CD4-positive, CD25-positive, alpha-beta regulatory T cell (primary cell): Measurements from ENCODE around the gene RCSD1. TPM values are rescaled to one million over a fixed set of nuclear protein-coding genes. Genes with fewer than 3 reads are reported as not detected.

Experiments
- ATAC-seq, 2 donors: fragments of 150-1000 bp; cut with Tn5 transposase; one replicate each; pipeline ENCODE4 v1.10.0; 2021; ENCODE audit warnings: low read depth in 2 of 2, moderate number of reproducible peaks in 2 of 2, moderate library complexity in 1 of 2
- DNase-seq, 3 donors: peaks; one replicate each; pipeline versions ENCODE4 v3.0.0 to v3.0.0-alpha.2; 2012 to 2022; ENCODE audit warnings: mixed read lengths in 1 of 3
- H3K27ac ChIP-seq: one replicate; pipeline ENCODE4 v1.7.0; 2013; ENCODE audit warnings: mild to moderate bottlenecking, low read length; ENCODE audit not compliant: insufficient read depth, poor library complexity, severe bottlenecking
- H3K27me3 ChIP-seq: one replicate; pipeline ENCODE4 v1.7.0; 2013; ENCODE audit warnings: low read length; ENCODE audit not compliant: control insufficient read depth, insufficient read depth
- H3K36me3 ChIP-seq: one replicate; pipeline ENCODE4 v1.7.0; 2013; ENCODE audit warnings: mild to moderate bottlenecking, low read length, moderate library complexity; ENCODE audit not compliant: control insufficient read depth, insufficient read depth
- H3K4me1 ChIP-seq: 2 replicates; pipeline ENCODE4 v1.7.0; 2013; ENCODE audit warnings: mild to moderate bottlenecking, low read length; ENCODE audit not compliant: insufficient read depth, control insufficient read depth, poor library complexity, severe bottlenecking
- H3K4me3 ChIP-seq: one replicate; pipeline ENCODE4 v1.7.0; 2013; ENCODE audit warnings: low read depth, mild to moderate bottlenecking, low read length, moderate library complexity
- H3K9me3 ChIP-seq, 2 experiments: 1 replicate in 1 of 2; 2 replicates in 1 of 2; pipeline ENCODE4 v1.7.0; 2013; ENCODE audit warnings: low read length in 2 of 2, mild to moderate bottlenecking in 1 of 2, moderate library complexity in 1 of 2; ENCODE audit not compliant: control insufficient read depth in 2 of 2
- H3K27ac Mint-ChIP-seq, 3 donors: one replicate each; pipeline ENCODE4 v1.8.0; 2020 to 2022; ENCODE audit warnings: mild to moderate bottlenecking in 3 of 3, mixed read lengths in 3 of 3, moderate library complexity in 2 of 3
- H3K27me3 Mint-ChIP-seq: one replicate; pipeline ENCODE4 v1.8.0; 2022; ENCODE audit warnings: mild to moderate bottlenecking, mixed read lengths
- H3K36me3 Mint-ChIP-seq: one replicate; pipeline ENCODE4 v1.8.0; 2020; ENCODE audit warnings: mixed read lengths
- H3K4me1 Mint-ChIP-seq, 4 donors: one replicate each; pipeline ENCODE4 v1.8.0; 2020 to 2022; ENCODE audit warnings: mixed read lengths in 4 of 4, mild to moderate bottlenecking in 1 of 4
- H3K4me3 Mint-ChIP-seq, 4 donors: one replicate each; pipeline ENCODE4 v1.8.0; 2020 to 2022; ENCODE audit warnings: mild to moderate bottlenecking in 4 of 4, mixed read lengths in 4 of 4, moderate library complexity in 3 of 4
- H3K9me3 Mint-ChIP-seq, 7 donors: one replicate each; pipeline ENCODE4 v1.8.0; 2020 to 2022; ENCODE audit warnings: mixed read lengths in 7 of 7, mild to moderate bottlenecking in 3 of 7, moderate library complexity in 2 of 7
- polyA plus RNA-seq, 4 donors: library from polyadenylated mRNA; unstranded; fragments of 300-500 nt; fragmentation: Illumina TruSeq; gene quantifications; one replicate each; pipeline ENCODE4 v1.2.3, GENCODE V29; 2021
- total RNA-seq: library from RNA; stranded (reverse); gene quantifications from one replicate; pipeline ENCODE4 v1.2.3, GENCODE V29; 2022

Gene RCSD1
- total and polyA plus RNA-seq, 5 donors from 2014 or later = 174 to 251 (median 226) TPM

DNA sequence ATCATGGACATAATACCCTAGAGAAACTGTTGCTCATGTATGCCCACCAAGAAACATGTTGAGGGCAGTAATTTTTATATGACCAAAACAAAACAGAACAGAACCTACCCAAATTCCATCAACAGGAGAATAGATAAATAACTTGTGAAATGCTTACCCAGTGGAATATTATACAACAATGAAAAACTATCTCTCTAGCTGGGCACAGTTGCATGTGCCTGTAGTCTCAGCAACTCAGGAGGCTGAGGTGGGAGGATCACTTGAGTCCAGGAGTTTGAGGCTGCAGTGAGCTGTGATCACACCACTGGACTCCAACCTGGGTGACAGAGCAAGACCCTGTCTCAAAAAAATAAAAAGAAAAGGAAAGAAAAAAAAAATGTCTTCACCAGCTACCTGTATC is 37.6 kb upstream of the RCSD1 start:
- Mint-ChIP-seq H3K36me3 (no peaks in the 10 kb centered on the region), H3K4me3 (no peak overlapping the region), H3K9me3 (no peaks in the 10 kb centered on the region), H3K27me3 (peaks cover 22% of the 10 kb centered on the region), H3K27ac (no peak overlapping the region), H3K4me1 (no peaks in the 10 kb centered on the region)
- Histone ChIP-seq H3K4me1 (no peaks in the 10 kb centered on the region), H3K9me3 (no peaks in the 10 kb centered on the region), H3K36me3 (no peaks in the 10 kb centered on the region), H3K27ac (no peak overlapping the region), H3K27me3 (no peaks in the 10 kb centered on the region), H3K4me3 (no peak overlapping the region)
- DNase-seq (no peak), ATAC-seq (no peak)

DNA sequence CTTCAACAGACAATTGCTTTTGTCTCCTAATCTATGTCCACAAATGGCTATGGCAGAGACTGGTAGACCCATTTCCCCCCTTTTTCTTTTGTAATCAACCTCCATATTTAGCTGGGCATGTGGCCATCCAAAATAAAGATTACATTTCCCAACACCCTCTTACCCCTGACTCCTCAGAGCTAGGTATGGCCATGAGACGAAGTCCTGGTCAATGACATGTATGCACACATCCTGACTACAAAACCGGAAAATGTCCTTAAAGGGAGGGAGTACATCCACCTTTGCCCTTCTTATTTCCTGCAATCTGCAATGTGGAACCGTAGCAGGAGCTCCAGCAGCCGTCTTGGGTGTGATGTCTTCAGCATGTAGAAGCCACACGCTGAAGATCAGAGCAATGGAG is 36.2 kb upstream of the RCSD1 start:
- Histone ChIP-seq H3K4me1 (no peaks in the 10 kb centered on the region), H3K27ac (no peak overlapping the region), H3K36me3 (no peaks in the 10 kb centered on the region), H3K27me3 (no peaks in the 10 kb centered on the region), H3K4me3 (no peak overlapping the region), H3K9me3 (no peaks in the 10 kb centered on the region)
- ATAC-seq (no peak), DNase-seq (no peak)
- Mint-ChIP-seq H3K27ac (no peak overlapping the region), H3K27me3 (peaks cover 22% of the 10 kb centered on the region), H3K4me3 (no peak overlapping the region), H3K36me3 (no peaks in the 10 kb centered on the region), H3K9me3 (no peaks in the 10 kb centered on the region), H3K4me1 (no peaks in the 10 kb centered on the region)

DNA sequence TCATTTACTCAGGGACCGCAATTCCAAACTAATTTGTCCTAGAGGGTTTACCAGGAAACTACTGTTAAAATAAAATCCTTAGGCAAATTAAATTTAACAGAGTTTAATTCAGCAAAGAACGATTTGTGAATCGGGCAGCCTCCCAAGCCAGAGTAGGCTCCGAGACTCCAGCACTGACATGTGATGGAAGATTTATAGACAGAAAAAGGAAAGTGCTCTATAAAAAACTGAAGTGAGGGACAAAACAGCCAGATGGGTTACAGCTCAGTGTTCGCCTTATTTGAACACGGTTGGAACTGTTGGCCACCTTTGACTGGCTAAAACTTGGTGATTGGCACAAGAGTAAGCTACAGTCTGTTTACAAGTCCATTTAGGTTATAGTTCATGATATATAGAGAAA is 35.2 kb upstream of the RCSD1 start:
- H3K4me3 Mint-ChIP-seq = no peak overlapping the region

DNA sequence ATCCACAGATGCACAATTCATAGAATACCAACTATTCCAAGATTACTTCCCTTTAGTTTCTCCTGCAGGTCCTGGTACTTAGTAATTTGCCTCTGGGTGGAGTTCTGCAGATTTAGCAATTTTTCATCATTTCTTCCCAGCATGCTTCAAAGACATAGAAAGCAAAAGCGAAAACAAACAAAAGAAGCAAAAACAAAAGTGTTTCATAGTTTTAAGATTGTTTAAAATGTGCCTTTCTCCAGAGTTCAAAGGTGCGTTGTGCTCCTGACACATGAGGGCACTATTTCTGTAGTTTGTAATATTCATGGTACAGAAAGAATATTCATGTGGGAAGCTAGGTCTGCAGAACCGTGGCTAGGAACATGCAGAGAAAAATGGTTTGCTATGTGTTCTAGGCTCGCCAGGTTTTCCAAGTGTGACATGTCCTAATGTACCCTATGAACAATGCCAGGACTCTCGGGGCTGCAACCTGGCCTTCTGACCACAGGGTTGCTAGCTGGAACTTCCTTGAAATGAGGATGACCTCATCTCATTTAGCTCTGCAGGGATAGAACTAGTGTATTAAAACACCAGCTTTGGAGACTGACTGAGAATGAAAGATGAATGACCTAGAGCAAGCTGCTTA is 30.0 kb upstream of the RCSD1 start:
- Mint-ChIP-seq H3K27ac (peak overlapping the region in 2 of 3 donors; percentile 9 to 87), H3K4me3 (peak overlapping the region in 3 of 4 donors; percentile 8 to 65 (median 56)), H3K9me3 (peaks cover 0 to 2% (median 0%) of the 10 kb centered on the region in 7 donors), H3K36me3 (no peaks in the 10 kb centered on the region), H3K4me1 (peaks cover 24 to 46% (median 28%) of the 10 kb centered on the region in 4 donors), H3K27me3 (peaks cover 13% of the 10 kb centered on the region)
- Histone ChIP-seq H3K27ac (no peak overlapping the region), H3K4me3 (peak overlapping the region; percentile 64), H3K36me3 (no peaks in the 10 kb centered on the region), H3K27me3 (no peaks in the 10 kb centered on the region), H3K9me3 (no peaks in the 10 kb centered on the region), H3K4me1 (peaks cover 37% of the 10 kb centered on the region)
- peak; percentile 81 to 84 for ATAC-seq
- DNase-seq = peak; percentile 9 to 86 (median 73)

More for the DNA sequence above, 35.2 kb upstream of the RCSD1 start:
- Histone ChIP-seq H3K9me3 (no peaks in the 10 kb centered on the region), H3K4me3 (no peak overlapping the region), H3K36me3 (no peaks in the 10 kb centered on the region), H3K27me3 (no peaks in the 10 kb centered on the region), H3K4me1 (peaks cover 2% of the 10 kb centered on the region), H3K27ac (no peak overlapping the region)
- H3K9me3 Mint-ChIP-seq = no peaks in the 10 kb centered on the region
- peaks cover under 1 to 5% (median 2%) of the 10 kb centered on the region in 4 donors for H3K4me1 Mint-ChIP-seq
- ATAC-seq = no peak
- H3K27ac Mint-ChIP-seq = no peak overlapping the region
- no peak for DNase-seq
- no peaks in the 10 kb centered on the region for H3K36me3 Mint-ChIP-seq
- peaks cover 22% of the 10 kb centered on the region for H3K27me3 Mint-ChIP-seq

DNA sequence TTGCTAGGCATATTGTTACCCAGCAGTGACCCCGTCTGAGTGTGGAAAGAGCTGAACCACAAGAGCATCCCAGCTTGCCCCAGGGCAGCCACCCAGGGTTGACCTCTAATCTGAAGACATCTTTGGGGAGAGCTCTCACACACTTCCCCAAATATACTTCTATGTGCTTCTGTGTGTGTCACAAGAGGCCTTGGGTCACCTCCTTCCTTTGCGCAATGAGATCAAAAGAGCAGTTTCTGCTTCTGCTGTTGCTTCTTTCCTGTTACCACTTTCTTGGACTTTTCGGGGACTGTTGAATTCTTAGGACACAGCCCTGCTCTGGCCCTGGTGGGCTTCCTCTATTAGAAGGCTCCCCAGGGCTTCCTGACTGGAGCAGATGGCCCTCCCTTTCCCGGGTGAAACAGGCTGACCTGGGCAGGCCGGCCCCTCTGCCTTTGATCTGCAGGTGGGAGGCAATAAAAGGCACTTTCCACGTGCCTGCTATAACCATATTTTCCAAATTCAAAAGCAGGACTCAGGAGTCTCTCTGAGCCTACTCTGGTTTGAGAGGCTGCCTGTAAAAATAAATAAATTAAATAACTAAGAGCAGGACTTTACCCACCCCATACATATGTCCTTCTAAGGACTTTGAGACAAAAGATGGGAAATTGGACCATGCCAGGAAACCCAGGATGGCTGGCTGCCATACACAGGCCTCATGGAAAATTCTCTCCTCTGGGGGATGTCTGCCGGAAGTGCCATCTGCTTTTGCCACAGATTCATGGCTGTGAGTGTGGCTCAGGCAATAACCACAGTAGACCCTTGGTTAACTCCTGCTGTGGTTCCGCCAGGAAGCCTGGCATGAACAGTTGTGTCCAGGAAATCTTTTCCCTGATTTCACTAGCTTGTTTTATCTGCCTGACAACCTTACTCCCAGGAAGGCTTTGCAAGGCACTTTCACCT is 28.3 kb upstream of the RCSD1 start:
- Mint-ChIP-seq H3K4me3 (peak overlapping the region in 3 of 4 donors; percentile 22 to 65 (median 22)), H3K9me3 (peaks cover 0 to 3% (median under 1%) of the 10 kb centered on the region in 7 donors), H3K4me1 (peaks cover 24 to 46% (median 28%) of the 10 kb centered on the region in 4 donors), H3K36me3 (peaks cover under 1% of the 10 kb centered on the region), H3K27me3 (peaks cover 4% of the 10 kb centered on the region), H3K27ac (peak overlapping the region; percentile 0 to 87 (median 79))
- H3K4me1 ChIP-seq = peaks cover 37% of the 10 kb centered on the region
- H3K9me3 ChIP-seq = peaks cover under 1 to 3% of the 10 kb centered on the region in 2 experiments
- H3K27ac ChIP-seq = no peak overlapping the region
- DNase-seq (peak in 1 of 3 donors; percentile 53), ATAC-seq (peak; percentile 44 to 55)
- H3K4me3 ChIP-seq = peak overlapping the region; percentile 32
- no peaks in the 10 kb centered on the region for H3K27me3 ChIP-seq
- no peaks in the 10 kb centered on the region for H3K36me3 ChIP-seq

DNA sequence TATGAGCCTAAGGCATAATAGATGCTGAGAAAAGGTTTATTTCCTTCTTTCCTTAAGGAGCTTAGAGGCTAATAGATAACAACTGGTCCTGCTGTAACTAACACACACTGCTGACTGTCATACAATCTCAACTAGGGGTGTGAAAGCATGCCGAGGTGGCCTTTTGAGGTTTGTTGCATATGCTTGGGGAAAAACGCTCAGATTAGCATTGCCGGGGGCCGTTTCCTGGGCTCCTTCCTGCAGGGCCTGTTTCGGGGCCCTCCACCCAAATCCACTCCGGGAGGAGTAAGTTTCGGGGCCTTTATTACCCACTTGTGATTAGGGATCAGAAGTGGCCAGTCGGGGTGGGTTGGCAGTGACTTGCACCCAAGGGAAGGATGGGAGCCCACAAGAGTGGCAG is 27.2 kb upstream of the RCSD1 start:
- Mint-ChIP-seq H3K4me3 (peak overlapping the region in 2 of 4 donors; percentile 61 to 65), H3K27ac (peak overlapping the region in 2 of 3 donors; percentile 75), H3K36me3 (peaks cover 7% of the 10 kb centered on the region), H3K9me3 (peaks cover 0 to 12% (median 8%) of the 10 kb centered on the region in 7 donors), H3K27me3 (peaks cover 4% of the 10 kb centered on the region), H3K4me1 (peaks cover 24 to 46% (median 28%) of the 10 kb centered on the region in 4 donors)
- peak in 1 of 3 donors; percentile 38 for DNase-seq
- peak overlapping the region; percentile 26 for H3K4me3 ChIP-seq
- no peaks in the 10 kb centered on the region for H3K36me3 ChIP-seq
- H3K4me1 ChIP-seq = peaks cover 37% of the 10 kb centered on the region
- H3K27me3 ChIP-seq = no peaks in the 10 kb centered on the region
- no peak for ATAC-seq
- no peak overlapping the region for H3K27ac ChIP-seq
- H3K9me3 ChIP-seq = peaks cover 9 to 14% of the 10 kb centered on the region in 2 experiments

DNA sequence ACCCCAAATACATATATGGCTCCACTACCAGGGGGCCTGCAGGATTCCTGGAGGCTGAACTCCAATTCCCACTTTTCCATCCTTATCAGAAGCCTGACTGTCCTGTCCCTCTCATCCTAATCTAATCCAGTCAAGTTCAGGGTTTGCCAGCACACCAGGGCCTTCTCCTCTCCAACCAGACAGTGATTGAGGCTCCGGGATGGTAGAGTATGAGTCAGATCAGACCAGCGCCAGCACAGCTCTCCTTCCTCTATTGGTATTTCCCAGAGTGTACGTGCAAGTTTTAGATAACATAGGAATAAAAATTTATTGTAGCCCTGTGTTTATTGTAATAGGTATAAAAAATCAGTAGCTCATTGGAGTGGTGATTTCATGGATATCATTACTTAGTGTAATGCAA is 24.5 kb upstream of the RCSD1 start:
- H3K27me3 ChIP-seq = no peaks in the 10 kb centered on the region
- H3K9me3 ChIP-seq = peaks cover 13 to 19% of the 10 kb centered on the region in 2 experiments
- H3K4me1 ChIP-seq = peaks cover 27% of the 10 kb centered on the region
- H3K27ac ChIP-seq = no peak overlapping the region
- no peak for ATAC-seq
- peaks cover 7% of the 10 kb centered on the region for H3K36me3 Mint-ChIP-seq
- H3K36me3 ChIP-seq = no peaks in the 10 kb centered on the region
- H3K4me1 Mint-ChIP-seq = peaks cover 16 to 35% (median 22%) of the 10 kb centered on the region in 4 donors
- H3K4me3 Mint-ChIP-seq = no peak overlapping the region
- H3K9me3 Mint-ChIP-seq = peaks cover 1 to 24% (median 8%) of the 10 kb centered on the region in 7 donors
- H3K4me3 ChIP-seq = no peak overlapping the region
- H3K27ac Mint-ChIP-seq = peak overlapping the region in 1 of 3 donors; percentile 42
- no peak for DNase-seq
- peaks cover 4% of the 10 kb centered on the region for H3K27me3 Mint-ChIP-seq
